Middle frontal gyrus (tissue), 1 donor: ENCODE measurements around the gene TMEM42.
"Not testable (repeated sequence)": the region's sequence is repeated elsewhere in the genome, so short reads cannot be mapped to it uniquely, and the experiment has no call there.

Experiments used
- DNase-seq: peaks from one replicate; pipeline ENCODE4 v3.0.0-alpha.2; 2015; ENCODE audit warnings: low spot score; ENCODE audit errors: extremely low spot score

TMEM42 gene

DNA sequence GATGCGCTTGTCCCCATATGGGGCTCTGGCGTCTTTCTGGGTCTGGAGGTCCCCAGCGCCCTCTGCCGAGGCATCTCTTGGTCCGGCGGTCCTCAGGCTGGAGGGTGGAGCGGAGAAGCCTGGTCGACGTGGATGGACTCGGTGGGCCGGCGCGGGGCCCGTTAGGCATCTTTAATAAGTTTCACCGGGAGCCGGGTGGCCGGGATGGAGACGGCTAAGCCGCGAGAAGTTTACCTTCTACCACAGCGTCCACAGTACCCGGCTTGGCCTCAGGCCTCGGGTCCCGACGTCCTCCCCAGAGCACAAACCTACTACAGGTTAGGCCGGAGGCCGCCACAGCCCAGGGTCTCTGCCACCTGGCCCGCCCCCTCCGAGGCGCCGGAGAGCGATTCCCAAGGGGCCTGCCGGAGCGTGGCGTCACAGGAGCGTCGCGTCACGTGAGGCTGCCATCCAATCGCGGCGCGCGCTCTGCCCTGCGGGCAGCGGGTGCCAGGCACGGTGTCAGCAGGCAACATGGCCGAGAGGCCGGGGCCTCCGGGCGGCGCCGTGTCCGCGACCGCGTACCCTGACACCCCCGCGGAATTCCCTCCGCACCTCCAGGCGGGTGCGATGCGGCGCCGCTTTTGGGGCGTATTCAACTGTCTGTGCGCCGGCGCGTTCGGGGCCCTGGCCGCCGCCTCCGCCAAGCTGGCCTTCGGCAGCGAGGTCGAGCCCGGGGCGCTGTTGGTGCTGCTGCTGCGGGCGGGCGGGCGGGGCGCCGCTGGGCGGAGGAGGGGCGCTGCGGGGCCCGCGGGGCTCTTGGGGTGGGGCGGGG lies at the start of gene TMEM42:
Gene TMEM42, plus strand, starts transcription at position 501 of the 814 bp plus-strand sequence. Its CDS starts 13 bp downstream, at position 514.
- DNase-seq, result peak; percentile 93

DNA sequence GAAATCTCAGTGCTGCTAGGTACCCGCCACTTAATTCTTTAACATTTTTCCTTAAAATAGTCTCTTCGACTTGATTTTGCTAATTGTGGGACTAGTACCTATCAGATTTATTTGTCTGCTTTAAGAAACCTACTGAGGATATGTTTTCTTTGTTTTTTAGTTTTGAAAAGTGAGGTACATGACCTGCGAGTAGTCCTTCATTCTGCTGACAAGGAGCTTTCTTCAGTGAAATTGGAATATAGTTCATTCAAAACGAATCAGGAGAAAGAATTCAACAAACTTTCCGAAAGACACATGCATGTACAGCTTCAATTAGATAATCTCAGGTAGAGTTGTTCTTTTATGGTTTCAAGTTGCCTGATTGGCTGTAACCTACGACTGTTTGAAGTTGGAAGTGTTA lies 47.0 kb upstream of the TMEM42 start:
- no peak for DNase-seq

DNA sequence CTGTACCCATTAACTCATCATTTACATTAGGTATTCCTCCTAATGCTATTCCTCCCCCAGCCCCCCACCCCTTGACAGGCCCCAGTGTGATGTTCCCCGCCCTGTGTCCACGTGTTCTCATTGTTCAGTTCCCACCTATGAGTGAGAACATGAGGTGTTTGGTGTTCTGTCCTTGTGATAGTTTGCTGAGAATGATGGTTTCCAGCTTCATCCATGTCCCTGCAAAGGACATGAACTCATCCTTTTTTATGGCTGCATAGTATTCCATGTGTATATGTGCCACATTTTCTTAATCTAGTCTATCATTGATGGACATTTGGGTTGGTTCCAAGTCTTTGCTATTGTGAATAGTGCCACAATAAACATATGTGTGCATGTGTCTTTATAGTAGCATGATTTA lies 45.4 kb upstream of the TMEM42 start:
- DNase-seq, result not testable (repeated sequence)

DNA sequence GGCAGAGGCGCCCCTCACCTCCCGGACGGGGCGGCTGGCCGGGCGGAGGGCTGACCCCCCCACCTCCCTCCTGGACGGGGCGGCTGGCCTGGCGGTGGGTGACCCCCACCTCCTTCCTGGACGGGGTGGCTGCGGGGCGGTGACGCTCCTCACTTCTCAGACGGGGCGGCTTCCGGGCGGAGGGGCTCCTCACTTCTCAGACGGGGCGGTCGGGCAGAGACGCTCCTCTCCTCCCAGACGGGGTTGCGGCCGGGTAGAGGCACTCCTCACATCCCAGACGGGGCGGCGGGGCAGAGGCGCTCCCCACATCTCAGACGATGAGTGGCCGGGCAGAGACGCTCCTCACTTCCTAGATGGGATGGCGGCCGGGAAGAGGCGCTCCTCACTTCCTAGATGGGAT lies 40.5 kb upstream of the TMEM42 start:
- DNase-seq, result not testable (repeated sequence)

DNA sequence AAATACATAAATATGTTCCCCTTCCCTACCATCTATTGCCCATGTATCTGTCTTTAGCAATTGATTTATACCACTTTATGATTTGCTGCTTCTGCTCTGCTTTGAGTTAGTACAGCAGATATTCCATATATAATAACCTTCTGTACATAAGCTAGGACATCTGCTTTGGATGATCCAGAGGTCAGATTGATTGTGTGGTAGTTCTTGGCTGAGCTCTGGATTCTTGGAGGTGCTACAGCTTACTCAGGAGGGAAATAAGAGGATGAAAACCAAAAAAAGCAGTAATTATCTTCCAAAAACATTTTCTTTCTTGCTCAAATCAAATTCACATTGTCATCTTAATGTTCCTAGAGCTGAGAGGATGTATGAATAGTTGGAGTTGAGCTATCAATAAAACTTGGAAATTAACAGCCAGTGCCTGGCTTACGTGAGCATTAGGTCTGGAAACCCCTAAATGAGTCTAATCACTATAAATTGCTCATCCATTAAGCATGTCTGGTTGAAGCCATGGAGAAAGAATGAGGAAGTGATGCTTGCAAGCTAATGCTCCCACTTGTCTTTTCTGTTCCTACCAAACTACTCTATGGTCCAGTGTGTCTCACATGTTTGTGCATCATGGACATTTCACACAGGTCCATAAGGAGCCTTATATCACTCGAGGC lies 36.3 kb upstream of the TMEM42 start:
- no peak for DNase-seq

DNA sequence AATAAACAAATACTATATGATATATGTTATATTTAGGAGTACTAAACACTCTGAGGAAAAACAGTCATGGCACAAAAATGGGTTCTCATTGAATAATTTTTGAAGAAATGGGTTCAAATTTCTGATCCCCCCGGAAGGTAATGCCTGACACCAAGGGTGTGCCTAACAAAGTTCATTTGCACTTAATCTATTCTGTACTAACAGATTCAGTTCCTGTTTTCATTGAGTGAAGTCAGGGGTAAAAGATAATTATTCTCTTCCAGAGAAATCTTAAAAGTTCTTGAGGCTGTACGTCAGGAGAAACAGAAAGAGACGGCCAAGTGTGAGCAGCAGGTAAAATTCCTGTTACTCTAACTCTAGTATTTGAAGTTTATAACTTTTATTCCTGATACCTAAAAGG lies 34.5 kb upstream of the TMEM42 start:
- DNase-seq, result no peak

DNA sequence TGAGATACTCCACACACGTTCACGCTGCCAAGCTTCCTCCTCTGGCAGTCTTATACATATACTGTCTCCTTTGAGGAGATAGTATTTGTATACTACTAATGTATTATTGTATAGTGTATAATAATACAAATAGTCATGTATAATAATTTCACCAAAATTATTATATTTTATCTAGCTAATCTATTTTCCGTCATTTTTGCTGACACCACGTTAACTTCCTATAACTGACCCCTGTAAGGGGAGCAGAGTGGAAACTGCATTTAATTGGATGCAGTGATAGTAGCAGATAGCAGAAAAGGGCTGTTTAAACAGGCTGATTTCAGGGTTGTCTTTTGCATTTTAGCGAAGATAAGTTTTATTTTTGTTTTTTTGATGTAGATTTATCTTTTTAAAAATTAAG lies 30.5 kb upstream of the TMEM42 start:
- DNase-seq, result no peak

DNA sequence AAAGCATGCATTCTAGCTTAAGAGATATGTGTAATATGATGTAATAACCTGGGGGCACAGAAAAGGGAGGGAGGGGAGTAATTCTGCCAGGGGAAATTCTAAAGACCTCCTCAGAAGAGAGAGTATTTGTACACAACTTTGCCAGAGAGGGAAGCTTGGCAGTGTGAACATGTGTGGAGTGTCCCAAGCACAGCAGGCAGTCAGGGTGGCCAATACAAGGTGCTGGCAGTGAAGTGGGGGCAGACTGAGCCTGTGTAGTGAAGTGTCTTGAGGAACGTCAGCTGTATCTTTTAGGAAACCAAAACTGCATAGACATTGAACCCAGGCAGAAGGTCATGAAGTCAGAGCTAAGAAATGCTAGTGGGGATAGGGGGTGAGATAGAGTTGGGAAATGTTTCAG lies 29.7 kb upstream of the TMEM42 start:
- DNase-seq, result no peak

DNA sequence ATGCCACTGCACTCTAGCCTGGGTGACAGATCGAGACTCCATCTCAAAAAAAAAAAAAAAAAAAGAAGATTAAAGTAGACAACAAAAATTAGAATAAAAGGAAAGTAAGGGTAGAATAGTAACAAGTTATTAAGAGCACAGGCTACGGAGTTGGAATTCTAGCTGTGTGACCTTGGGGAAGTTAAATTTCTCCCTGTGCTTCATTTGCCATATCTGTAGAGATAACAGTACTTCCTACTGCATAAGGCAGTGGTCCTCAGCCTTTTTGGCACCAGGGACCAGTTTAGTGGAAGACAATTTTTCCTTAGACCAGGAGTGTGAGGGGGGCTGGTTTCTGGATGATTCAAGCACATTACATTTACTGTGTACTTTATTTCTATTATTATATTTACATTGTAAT lies 28.7 kb upstream of the TMEM42 start:
- DNase-seq, result no peak

DNA sequence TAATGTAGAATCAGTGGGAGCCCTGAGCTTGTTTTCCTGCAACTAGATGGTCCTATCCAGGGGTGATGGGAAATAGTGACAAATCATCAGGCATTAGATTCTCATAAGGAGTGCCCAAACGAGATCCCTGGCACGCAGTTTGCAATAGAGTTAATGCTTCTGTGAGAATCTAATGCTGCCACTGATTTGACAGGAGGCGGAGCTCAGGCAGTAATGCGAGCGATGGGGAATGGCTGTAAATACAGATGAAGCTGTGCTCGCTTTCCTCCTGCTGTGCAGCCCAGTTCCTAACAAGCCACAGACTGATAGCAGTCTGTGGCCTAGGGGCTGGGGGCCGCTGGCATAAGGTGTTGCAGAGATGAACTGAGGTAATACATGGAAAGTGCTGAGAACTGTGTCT lies 28.3 kb upstream of the TMEM42 start:
- no peak for DNase-seq

DNA sequence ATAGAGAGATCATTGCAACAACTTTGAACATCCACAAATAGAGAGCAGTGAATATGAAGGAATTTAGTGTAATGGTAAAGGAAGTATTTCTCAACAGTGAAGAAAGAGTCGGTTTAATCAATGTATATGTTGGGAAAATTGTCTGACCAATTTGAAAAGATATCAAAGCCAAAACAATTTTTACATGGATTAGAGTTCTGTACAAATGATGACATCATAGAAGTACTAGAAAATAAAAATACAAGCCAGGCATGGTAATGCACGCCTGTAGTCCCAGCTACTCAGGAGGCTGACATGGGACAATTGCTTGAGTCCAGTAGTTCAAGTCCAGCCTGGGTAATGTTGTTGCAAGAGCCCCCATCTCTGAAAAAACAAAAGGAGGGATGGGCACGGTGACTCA lies 26.0 kb upstream of the TMEM42 start:
- DNase-seq, result no peak

DNA sequence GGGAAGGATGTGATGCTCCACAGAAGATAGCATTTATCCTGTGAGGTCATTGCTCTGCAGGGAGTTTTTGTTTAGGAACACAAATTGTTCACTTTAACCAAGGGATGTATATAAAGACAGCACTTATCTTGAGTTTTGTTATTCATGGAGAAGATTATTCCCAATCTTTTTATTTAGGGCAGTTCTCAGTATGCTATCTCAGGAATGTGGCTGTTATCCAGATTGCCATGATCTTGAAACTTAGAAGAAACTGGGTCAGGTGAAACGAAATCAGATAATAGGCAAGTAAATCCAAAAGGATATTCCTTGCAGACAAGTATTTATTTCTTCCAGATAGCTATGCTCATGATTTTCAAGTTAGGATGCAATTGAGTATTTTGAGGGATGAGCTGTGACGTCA lies 19.3 kb upstream of the TMEM42 start:
- no peak for DNase-seq

DNA sequence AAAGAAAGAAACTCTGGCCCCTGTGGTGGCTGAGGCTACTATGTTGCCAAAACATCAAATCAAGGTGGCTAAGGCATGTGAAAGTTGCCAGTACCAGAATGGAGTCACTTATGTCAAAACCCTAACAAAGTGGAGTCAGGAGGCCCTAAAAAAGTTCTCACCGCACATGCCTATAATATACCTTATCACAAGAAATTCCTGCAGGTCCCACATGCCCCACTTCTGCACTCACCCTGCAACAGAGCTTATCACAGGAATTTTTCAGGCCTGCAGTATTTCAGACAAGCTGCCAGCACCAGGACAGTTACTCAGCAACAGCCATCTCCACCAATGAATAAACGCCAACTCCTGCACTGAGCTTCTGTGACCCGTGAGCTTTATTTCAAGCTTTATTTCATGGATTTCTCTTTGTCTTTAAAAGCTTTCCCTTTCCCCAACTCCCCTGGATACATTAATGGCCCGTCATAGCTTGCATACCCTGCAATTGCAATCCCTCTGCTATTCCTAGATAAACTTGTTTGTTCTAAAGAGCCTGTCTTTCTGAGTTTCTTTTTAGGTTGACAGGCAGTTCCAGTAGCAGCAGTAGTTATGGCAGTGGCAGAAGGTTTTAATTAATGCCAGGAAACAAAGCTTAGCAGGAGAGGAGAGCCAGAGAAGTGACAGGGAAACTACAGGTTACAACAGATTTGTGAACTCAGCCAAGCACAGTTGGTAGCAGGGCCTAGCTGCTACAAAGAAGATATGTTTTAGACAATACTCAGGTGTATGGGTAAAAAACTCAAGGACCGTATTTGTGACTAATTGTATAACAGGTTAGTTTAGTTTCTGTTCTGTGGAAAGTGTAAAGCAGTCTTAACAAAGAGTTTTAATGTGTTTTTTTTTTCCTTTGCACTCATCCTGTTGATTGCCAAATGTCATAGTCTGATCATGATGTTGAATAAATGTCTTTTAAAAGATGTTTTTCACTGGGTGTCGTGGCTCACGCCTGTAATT lies 15.9 kb upstream of the TMEM42 start:
- DNase-seq, result no peak

DNA sequence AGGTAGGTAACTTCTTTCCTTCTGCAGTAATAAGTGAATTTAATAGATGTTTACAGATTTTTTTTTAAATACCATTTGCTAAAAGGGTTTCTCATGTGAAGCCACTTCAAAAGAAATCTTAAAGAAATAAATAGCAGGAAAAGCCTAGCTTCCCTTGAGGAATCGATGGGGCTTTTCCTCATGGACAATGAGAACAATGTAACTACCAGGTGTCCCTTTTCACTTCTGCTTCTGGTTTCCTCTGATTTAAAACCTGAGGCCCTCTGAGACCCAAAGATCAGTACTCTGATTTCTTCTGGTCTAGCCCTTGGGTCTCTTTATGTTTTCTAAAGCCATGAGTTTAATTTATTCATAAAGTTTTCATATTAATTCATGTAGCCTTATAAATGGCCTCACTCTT lies 13.1 kb upstream of the TMEM42 start:
- DNase-seq, result no peak

DNA sequence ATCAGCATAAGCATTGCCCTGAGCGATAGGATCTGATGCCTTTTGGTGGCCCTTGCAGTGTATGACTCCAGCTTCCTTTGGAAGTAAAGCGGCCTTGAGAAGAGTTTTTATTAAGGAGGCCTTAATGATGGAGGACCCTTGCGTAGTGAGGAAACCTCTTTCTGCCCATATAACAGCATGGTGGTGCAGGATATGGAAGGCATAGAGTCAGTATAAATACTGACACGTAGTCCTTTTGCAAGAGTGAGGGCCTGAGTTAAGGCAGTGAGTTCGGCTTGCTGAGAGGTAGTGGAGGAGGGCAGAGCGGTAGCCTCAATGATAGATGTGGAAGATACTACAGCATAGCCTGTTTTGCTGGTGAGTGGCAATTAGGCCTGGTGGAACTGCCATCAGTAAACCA lies 5.0 kb upstream of the TMEM42 start:
- not testable (repeated sequence) for DNase-seq

DNA sequence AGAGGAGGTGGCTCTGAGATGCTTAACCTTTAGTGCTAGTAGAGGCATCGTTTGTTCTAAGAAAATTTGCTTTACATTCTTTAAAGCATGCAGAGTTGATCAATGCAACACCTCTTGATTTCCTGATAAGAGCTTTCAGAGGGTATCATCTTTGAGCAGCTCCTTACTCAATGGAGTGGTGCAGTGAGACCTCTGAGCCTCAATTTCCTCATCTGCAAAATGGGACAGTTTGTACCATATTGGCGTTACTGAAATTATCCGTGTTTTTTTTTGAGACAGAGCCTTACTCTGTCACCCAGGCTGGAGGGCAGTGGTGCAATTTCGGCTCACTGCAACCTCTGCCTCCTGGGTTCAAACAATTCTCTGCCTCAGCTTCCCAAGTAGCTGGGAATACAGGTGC lies 1.6 kb upstream of the TMEM42 start:
- DNase-seq, result no peak

DNA sequence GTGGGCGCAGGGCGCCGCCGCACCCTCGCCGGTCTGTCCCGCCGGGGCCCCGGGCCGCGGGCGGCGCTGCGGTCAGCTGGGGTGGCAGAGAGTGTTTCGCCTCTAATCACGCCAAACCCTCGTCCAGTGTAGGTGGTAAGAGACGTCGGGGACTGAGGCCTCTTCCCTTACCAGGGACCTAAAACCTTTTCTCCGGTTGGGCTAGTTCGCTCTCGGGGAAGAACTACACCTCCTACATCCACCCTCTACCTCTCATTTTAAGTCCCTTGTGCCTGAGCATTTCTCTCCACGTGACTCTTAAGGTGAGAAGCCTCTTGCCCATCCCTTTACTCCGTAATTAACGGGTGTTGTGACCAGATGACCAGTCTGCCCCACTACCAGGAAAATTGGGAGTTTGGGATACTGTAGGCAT lies 520 bp downstream of the TMEM42 start:
- DNase-seq, result no peak

DNA sequence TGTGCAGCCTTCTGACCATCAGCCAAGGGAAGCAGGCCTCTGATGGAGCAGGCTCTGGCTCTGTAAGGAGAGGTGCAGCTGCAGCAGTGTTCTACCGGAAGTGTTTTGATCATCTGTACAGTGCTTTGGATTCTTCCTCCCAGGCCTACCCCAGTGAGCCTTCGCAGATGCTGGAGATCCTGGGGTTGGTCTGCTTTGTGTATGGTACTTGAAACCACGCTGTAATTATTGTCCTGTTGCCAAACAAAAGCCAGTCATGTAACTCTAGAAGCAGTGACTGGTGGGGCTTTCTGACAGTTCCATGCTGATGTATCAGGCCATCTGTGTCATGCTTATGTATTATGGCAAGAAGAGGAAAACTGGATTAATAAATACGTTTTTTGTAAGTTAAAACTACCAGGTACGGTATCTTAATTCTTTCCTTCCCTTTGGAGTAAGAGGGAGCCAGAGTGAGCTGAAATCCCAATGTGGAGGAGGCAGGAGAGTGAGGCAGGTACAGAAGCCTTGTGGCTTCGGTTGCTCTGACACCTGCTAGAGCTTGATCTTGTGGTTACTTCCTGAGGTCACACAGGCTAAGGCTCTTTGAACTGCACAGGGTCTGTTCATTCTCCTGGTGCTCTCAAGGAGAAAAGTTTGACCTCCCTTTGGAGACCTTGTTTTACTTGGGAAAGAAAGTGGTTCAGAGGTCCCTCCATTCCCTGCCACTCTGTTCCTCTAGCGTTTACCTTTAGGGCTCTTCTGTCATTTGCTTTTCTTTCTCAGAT lies 3.7 kb downstream of the TMEM42 start:
- DNase-seq, result no peak

DNA sequence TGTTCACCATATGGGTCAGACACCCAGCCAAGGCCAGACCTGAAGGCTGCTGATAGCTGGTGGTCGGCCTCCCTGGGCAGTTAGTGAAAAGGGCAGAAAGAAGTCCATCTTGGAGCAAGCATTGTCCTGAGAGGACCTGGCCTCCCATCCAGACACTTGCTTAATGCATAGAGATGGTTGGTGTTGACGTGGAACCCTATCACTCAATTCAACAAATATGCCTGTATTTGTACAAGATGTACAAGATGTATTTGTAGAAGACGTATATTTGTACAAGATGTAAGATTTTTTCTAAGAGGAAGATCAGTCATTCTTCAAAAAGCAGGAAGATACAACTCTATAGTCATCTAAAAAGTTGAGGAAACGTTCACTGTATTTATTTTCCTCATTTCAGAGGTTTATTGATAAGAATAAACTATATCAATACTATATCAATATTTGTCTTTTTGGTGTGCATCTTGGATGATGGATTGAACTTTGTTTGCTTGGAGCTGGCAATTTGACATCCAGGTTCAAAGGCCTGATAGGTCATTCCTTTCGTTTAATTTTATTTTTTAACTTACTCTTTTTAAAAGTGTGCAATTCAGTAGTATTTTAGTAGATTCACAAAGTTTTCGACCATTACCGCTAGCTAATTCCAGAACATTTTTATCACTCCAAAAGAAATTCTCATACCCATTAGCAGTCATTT lies 5.9 kb downstream of the TMEM42 start:
- no peak for DNase-seq

DNA sequence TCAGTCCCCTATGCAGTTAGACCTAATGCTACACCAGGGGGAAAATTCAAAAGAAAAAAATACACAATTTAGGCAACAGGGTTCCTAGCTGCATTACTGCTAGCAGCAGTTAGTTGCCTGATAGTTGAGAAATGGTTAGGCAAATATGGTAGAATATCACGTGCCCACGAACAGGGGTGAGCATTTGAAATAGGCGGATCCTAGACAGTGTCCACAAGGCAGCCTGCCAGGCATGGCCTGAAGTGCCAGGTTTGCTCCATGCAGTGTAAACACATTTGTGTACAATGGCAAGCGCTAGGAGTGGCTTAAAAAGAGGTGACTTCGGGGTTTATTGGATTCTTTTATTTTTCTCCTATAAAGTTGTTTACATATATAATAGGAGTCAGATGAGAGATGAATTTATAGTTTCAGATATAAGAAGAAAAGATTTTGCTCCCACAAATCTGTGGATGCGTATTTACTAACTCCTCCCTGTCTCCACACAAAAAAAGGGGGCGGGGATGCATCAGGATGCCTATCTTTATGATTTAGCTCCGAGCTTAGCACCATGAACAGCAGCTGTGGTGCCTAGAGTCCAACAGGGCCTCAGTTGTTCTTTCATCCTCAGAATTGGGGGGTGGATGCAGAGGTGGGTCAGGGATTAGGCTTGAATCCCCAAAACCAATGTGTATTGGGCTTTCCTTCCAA lies 8.8 kb downstream of the TMEM42 start:
- DNase-seq, result no peak
